Measurements from ENCODE around the gene CYP4A22. TPM values are rescaled to one million over a fixed set of nuclear protein-coding genes. Genes with fewer than 3 reads are reported as not detected.

CYP4A22 gene
- total and polyA plus RNA-seq, 9 of the 15 experiments (the other 6 are each of a cell fraction or from before 2014, with no cell fraction given) = 0.07 TPM; not detected in 8

DNA sequence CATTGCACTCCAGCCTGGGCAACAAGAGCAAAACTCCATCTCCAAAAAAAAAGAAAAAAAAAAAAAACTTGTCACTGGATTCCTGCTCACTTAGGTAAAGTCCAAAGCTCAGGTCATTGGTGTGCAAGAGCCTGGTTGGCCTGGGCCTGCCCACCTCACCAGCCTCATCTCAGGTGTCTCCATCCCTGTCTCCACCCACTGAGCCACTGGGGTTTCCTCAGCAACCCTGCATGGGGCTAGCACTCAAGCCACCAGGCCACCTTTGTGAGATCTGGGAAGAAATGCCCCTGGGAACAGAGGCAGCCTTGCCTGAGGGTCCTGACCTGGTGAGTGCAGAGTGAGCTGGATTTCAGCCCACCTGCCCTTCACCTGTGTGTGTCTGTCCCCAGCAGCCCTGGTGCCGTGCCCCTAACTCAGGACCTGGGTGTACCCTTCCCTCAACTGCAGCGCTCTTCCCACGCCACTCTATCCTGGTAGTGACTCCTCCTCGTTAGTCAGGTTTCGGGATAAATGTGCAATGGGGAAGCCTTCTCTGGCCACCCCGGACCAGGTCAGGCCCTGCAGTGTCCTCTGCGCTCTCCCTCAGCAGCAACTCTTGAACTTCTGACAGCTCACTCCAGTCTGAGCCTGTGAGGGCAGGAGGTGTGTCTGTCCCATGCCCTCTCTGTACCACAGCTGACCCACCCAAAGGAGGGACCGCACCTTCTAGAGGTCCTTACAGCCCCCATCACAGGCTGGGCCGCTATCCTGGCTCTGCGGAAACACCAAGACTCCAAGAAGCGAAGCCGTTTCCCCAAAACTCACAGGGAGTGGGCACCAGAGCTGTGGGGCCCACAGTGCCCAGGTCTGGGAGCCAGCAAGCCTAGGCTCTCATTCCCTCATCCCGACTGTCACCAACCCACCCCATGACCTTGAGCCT lies 49.3 kb downstream of the CYP4A22 start (continued):
- TF ChIP-seq, protein P1, sequence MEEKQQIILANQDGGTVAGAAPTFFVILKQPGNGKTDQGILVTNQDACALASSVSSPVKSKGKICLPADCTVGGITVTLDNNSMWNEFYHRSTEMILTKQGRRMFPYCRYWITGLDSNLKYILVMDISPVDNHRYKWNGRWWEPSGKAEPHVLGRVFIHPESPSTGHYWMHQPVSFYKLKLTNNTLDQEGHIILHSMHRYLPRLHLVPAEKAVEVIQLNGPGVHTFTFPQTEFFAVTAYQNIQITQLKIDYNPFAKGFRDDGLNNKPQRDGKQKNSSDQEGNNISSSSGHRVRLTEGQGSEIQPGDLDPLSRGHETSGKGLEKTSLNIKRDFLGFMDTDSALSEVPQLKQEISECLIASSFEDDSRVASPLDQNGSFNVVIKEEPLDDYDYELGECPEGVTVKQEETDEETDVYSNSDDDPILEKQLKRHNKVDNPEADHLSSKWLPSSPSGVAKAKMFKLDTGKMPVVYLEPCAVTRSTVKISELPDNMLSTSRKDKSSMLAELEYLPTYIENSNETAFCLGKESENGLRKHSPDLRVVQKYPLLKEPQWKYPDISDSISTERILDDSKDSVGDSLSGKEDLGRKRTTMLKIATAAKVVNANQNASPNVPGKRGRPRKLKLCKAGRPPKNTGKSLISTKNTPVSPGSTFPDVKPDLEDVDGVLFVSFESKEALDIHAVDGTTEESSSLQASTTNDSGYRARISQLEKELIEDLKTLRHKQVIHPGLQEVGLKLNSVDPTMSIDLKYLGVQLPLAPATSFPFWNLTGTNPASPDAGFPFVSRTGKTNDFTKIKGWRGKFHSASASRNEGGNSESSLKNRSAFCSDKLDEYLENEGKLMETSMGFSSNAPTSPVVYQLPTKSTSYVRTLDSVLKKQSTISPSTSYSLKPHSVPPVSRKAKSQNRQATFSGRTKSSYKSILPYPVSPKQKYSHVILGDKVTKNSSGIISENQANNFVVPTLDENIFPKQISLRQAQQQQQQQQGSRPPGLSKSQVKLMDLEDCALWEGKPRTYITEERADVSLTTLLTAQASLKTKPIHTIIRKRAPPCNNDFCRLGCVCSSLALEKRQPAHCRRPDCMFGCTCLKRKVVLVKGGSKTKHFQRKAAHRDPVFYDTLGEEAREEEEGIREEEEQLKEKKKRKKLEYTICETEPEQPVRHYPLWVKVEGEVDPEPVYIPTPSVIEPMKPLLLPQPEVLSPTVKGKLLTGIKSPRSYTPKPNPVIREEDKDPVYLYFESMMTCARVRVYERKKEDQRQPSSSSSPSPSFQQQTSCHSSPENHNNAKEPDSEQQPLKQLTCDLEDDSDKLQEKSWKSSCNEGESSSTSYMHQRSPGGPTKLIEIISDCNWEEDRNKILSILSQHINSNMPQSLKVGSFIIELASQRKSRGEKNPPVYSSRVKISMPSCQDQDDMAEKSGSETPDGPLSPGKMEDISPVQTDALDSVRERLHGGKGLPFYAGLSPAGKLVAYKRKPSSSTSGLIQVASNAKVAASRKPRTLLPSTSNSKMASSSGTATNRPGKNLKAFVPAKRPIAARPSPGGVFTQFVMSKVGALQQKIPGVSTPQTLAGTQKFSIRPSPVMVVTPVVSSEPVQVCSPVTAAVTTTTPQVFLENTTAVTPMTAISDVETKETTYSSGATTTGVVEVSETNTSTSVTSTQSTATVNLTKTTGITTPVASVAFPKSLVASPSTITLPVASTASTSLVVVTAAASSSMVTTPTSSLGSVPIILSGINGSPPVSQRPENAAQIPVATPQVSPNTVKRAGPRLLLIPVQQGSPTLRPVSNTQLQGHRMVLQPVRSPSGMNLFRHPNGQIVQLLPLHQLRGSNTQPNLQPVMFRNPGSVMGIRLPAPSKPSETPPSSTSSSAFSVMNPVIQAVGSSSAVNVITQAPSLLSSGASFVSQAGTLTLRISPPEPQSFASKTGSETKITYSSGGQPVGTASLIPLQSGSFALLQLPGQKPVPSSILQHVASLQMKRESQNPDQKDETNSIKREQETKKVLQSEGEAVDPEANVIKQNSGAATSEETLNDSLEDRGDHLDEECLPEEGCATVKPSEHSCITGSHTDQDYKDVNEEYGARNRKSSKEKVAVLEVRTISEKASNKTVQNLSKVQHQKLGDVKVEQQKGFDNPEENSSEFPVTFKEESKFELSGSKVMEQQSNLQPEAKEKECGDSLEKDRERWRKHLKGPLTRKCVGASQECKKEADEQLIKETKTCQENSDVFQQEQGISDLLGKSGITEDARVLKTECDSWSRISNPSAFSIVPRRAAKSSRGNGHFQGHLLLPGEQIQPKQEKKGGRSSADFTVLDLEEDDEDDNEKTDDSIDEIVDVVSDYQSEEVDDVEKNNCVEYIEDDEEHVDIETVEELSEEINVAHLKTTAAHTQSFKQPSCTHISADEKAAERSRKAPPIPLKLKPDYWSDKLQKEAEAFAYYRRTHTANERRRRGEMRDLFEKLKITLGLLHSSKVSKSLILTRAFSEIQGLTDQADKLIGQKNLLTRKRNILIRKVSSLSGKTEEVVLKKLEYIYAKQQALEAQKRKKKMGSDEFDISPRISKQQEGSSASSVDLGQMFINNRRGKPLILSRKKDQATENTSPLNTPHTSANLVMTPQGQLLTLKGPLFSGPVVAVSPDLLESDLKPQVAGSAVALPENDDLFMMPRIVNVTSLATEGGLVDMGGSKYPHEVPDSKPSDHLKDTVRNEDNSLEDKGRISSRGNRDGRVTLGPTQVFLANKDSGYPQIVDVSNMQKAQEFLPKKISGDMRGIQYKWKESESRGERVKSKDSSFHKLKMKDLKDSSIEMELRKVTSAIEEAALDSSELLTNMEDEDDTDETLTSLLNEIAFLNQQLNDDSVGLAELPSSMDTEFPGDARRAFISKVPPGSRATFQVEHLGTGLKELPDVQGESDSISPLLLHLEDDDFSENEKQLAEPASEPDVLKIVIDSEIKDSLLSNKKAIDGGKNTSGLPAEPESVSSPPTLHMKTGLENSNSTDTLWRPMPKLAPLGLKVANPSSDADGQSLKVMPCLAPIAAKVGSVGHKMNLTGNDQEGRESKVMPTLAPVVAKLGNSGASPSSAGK (IDR thresholded peaks at IDR 0.05) = no peak
- TF ChIP-seq MAFK (IDR thresholded peaks at IDR 0.05; ENCODE audit: low read length) (no peak), ZFP30 (CRISPR knock-in tag; IDR thresholded peaks at IDR 0.05; ENCODE audit: borderline replicate concordance) (no peak), CEBPB (tag; IDR thresholded peaks at IDR 0.05) (no peak)

Data from K562 (cell line).